Neural cell (in vitro differentiated cells): ENCODE data around the gene RELT.

Experiments
- EP300 ChIP-seq: fragments of 450-650 bp; conservative IDR thresholded peaks from 2 replicates; pipeline ENCODE4 v1.6.1; 2014; ENCODE audit warnings: antibody characterized with exemption, mild to moderate bottlenecking, moderate library complexity; ENCODE audit not compliant: poor library complexity, severe bottlenecking
- EZH2 ChIP-seq: fragments of 200-600, 300-800 bp; shearing (Covaris generic), sonication (generic); IDR thresholded peaks from 2 replicates; pipeline ENCODE4 v1.6.1; 2014; ENCODE audit warnings: antibody characterized with exemption, low read length, borderline replicate concordance, mild to moderate bottlenecking; ENCODE audit not compliant: insufficient read depth, poor library complexity, severe bottlenecking
- MXI1 ChIP-seq: fragments of 450-650 bp; conservative IDR thresholded peaks from 2 replicates; pipeline ENCODE4 v1.6.1; 2014; ENCODE audit warnings: antibody characterized with exemption, mild to moderate bottlenecking; ENCODE audit not compliant: poor library complexity, severe bottlenecking
- POLR2AphosphoS5 ChIP-seq: IDR thresholded peaks from 2 replicates; pipeline ENCODE4 v1.6.1; 2012
- RAD21 ChIP-seq: fragments of 450-650 bp; conservative IDR thresholded peaks from 2 replicates; pipeline ENCODE4 v1.6.1; 2014; ENCODE audit warnings: antibody characterized with exemption, mild to moderate bottlenecking, moderate library complexity
- SMC3 ChIP-seq: fragments of 450-650 bp; conservative IDR thresholded peaks from 2 replicates; pipeline ENCODE4 v1.6.1; 2014; ENCODE audit warnings: antibody characterized with exemption, mild to moderate bottlenecking, moderate library complexity; ENCODE audit not compliant: poor library complexity
- TAF1 ChIP-seq: IDR thresholded peaks from 2 replicates; pipeline ENCODE4 v1.6.1; 2012; ENCODE audit warnings: low read depth
- TF ChIP-seq, protein P1 (sequence below): fragments of 450-650 bp; IDR thresholded peaks from 2 replicates; pipeline ENCODE4 v1.5.1; 2014; ENCODE audit warnings: antibody characterized with exemption, mild to moderate bottlenecking, moderate library complexity; ENCODE audit not compliant: poor library complexity, severe bottlenecking
- TF ChIP-seq, protein P2 (sequence below): IDR thresholded peaks from 2 replicates; pipeline ENCODE4 v1.6.1; 2012; ENCODE audit warnings: borderline replicate concordance

- TF ChIP-seq, protein P1, sequence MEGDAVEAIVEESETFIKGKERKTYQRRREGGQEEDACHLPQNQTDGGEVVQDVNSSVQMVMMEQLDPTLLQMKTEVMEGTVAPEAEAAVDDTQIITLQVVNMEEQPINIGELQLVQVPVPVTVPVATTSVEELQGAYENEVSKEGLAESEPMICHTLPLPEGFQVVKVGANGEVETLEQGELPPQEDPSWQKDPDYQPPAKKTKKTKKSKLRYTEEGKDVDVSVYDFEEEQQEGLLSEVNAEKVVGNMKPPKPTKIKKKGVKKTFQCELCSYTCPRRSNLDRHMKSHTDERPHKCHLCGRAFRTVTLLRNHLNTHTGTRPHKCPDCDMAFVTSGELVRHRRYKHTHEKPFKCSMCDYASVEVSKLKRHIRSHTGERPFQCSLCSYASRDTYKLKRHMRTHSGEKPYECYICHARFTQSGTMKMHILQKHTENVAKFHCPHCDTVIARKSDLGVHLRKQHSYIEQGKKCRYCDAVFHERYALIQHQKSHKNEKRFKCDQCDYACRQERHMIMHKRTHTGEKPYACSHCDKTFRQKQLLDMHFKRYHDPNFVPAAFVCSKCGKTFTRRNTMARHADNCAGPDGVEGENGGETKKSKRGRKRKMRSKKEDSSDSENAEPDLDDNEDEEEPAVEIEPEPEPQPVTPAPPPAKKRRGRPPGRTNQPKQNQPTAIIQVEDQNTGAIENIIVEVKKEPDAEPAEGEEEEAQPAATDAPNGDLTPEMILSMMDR = peak; percentile 95
- TF ChIP-seq MXI1 (no peak), EP300 (no peak), EZH2 (no peak), RAD21 (peak; percentile 84), TAF1 (no peak), POLR2AphosphoS5 (no peak), SMC3 (peak; percentile 88)
- TF ChIP-seq, protein P2, sequence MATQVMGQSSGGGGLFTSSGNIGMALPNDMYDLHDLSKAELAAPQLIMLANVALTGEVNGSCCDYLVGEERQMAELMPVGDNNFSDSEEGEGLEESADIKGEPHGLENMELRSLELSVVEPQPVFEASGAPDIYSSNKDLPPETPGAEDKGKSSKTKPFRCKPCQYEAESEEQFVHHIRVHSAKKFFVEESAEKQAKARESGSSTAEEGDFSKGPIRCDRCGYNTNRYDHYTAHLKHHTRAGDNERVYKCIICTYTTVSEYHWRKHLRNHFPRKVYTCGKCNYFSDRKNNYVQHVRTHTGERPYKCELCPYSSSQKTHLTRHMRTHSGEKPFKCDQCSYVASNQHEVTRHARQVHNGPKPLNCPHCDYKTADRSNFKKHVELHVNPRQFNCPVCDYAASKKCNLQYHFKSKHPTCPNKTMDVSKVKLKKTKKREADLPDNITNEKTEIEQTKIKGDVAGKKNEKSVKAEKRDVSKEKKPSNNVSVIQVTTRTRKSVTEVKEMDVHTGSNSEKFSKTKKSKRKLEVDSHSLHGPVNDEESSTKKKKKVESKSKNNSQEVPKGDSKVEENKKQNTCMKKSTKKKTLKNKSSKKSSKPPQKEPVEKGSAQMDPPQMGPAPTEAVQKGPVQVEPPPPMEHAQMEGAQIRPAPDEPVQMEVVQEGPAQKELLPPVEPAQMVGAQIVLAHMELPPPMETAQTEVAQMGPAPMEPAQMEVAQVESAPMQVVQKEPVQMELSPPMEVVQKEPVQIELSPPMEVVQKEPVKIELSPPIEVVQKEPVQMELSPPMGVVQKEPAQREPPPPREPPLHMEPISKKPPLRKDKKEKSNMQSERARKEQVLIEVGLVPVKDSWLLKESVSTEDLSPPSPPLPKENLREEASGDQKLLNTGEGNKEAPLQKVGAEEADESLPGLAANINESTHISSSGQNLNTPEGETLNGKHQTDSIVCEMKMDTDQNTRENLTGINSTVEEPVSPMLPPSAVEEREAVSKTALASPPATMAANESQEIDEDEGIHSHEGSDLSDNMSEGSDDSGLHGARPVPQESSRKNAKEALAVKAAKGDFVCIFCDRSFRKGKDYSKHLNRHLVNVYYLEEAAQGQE = no peak
Observed at GRCh38 chr11:73350908-73351636, 25.1 kb upstream of the RELT start.
